Stimulated activated CD8-positive, alpha-beta memory T cell treated with anti-CD3 and anti-CD28 coated beads, Interleukin-15, amount 100 ng/mL, for 4 hours (primary cell): ENCODE measurements around the gene RPS3.

Experiments
- DNase-seq, 2 donors: peaks; one replicate each; pipeline ENCODE4 v3.0.0-alpha.2; 2020; ENCODE audit warnings: low read depth in 2 of 2

RPS3 gene

DNA sequence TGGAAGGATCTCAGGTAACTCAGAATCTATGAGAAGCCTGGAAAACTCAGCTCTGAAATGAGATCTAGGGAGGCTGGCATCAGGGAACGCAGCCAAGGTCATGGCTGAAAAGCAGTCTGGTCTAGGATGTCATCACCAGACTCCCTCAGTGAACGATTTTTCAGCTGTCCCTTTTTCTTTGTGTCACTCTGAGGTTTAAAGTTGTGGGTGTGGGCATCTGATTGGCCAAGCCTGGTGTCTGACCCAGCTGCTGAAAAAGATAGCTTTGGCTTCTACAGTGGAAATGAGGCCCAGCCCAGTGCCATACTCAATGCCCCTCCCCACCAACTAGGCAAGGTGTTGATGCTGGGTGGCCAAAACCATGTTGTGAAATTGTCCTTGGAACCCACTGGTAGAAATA, 14.5 kb downstream of the RPS3 start:
- DNase-seq = no peak

DNA sequence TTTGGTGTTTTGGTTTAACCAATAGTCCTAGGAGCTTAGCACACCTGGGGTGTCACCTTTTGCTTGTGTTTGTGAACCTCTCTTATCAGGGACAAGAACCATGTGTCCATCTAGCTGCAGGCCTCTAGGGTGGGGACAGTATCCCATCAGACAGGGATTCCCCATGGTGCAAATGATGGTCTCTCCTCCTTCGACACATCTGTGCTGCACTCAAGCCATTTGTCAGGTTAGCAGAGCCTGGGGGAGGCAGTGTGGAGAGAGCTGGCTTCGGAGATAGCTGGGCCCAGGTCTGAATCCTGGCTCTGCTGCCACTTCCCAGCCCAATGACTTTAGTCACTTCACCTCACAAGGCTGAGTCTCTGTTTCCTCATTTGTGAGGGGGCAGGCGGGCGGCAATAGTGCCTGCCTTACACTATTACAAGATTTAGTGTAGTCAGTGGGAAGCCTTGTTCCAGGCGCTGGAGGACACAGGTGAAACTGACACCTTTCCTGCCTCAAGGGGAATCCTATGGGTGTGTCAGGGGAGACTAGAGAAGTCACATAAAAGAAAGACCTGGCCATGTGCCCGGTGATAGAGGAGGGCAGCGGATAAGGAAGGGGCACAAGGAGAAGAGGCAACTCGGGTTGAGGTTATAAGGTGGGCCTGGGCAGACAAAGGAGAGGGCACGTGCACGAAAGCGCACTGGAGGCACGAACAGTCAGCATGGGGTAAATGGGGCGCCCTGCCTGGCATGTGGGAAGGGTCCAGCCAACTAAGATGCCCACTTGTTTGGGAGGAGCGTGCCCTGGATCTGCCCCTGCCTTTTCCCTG, 21.1 kb downstream of the RPS3 start:
- DNase-seq = no peak

DNA sequence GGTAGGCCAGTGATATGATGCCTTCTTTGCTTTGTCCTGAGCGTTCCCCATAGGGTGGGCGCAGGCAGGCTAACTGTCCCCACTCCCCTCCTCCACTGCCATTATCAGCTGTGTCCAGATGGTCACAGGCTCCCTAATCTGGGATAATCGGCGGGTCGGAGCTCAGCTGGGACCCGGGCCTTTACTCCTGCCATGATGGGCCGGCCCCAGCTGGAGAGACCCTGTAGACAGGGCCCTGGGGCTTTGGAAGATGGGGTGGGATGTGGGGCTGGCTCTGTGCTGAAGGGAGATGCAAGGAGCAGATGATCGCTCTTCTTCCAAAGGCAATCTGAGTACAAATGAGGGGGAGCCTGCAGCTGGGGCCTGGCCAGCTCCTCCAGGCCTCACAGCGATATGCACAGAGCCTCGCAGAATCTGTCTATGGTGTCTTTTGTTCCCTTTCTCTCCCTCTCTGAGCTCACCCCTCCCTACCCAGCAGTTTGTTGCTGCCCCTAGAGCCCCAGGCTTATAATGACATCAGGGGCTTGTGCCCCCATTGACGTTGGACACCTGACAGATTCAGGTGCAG, 21.8 kb downstream of the RPS3 start:
- DNase-seq = no peak

DNA sequence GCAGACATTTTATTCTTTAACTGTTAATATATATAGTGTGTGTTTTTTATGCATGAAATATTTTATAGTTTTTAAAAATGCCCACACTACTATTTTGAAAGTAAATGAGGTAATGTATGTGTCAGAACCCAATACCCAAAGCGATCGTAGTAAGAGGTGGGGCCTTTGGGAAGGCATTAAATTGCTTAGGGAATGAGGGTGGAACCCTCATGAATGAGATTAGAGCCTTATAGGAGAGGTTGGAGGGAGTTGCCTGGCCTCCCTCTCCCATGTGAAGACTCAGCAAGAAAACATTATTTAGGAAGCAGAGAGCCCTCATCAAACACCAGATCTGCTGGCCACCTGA, 22.6 kb downstream of the RPS3 start:
- no peak for DNase-seq

DNA sequence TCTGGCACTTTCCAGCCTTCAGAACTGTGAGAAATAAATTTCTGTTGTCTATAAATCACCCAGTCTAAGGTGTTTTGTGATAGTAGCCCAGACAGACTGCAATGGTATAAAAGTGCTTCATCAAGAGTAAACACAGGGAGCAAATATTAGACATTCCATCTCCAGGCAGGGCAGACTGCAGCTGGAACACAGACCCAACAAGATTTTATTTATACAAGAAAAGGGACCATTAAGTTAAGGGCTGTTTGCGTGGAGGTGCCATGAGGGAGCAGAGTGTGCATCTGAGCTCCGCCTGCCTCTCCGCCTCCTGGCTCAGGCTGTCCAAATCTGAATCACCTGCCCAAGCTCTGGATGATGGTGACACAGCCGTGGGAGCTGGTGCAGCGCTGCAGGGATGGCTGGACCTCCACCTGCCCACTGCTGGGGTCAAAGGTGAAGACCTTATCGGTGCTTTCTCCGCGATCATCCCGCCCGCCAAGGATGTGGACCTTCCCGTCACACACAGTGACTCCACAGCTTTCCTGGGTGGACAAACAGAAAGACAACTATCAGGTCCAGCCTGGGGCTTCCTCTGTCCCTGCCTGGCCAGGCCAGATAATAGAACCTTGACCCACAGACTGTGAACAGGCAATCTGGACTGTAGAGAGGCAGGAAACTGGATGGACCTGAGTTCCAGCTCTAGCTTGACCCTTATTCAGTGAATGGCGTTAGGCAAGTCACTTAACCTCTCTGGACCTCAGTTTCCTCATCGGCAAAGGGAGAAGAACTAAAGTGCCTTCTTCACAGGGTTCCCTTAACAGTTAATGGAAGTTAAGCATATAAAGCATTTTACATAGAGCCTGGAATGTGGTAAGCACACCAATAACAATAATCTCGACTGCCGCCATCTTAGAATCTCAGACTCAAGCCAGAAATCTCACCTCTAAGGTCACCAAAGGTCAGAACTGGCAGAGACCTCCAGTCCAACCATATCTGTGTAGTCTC, 23.2 kb downstream of the RPS3 start:
- no peak for DNase-seq

DNA sequence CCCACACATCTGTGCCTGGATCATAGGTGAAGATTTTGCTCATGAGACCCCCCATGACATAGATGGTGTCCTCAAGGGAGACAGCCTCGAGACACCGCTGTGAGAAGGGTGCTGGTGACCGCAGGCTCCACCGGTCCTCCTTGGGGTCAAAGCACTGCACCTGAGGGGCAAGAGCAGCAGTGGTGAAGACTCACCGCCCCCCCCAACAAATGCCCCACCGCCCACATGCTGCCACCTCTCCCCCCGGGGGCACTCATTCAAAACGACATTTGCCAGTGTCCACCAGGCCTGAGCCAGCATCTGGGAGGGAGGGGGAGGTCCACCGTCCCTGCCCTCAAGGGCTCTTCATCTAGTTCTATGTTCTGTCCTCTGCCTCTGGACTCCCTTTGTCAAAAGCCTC, 24.4 kb downstream of the RPS3 start:
- DNase-seq = no peak

DNA sequence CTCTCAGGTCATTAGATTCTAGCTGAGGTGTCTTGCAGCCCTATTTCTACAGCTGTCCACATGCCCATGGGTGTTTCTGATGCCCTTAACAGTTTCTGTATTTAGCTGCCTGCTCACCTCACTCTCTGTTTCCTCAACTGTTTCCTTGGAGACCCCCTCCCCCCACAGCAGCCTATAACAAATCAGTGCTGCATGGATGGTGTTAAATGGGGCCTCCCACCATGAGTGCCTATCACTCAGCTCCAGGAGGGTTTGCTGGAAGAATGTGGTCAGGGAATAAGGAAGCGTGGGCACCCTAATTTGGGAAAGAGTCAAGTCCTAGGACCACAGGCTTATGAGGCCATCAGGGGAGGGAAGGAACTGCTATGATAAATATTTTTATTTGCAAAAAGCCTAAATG, 25.1 kb downstream of the RPS3 start:
- no peak for DNase-seq

DNA sequence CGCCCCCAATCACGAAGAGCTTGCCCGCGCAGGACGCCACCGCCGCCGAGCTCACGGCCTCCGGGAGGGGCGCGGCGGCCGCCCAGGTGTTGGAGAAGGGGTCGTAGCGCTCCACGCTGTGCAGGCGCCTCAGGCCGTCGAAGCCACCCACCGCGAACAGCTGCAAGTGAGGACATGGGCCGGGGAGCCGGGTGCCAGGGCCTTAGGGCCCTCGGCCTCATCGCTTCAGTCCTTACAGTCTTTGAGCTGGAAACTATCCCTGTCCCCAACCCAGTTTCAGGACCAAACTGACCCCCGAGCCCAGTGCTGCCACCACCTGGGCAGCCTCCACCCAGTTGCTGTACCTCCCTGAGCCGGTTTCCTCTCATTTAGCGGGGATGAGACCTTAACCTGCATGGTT, 26.1 kb downstream of the RPS3 start:
- DNase-seq = no peak

DNA sequence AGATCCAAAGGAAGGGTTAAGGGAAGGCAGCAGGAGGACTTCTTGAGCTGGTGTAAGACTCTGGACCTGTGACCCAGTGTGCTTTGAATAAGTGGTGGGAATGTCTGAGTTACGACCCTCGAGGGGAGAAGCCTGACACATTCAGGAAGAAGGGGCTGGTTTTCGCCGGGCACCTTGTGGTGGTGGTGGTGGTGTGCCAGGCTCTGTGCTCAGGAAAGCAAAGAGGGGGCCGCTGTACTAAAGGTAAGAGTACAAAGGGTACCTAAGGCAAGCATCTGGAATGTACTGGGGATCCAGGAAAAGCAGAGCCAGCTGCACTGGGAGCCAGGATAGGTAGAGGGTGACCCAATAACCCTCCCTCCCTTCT, 27.4 kb downstream of the RPS3 start:
- no peak for DNase-seq

DNA sequence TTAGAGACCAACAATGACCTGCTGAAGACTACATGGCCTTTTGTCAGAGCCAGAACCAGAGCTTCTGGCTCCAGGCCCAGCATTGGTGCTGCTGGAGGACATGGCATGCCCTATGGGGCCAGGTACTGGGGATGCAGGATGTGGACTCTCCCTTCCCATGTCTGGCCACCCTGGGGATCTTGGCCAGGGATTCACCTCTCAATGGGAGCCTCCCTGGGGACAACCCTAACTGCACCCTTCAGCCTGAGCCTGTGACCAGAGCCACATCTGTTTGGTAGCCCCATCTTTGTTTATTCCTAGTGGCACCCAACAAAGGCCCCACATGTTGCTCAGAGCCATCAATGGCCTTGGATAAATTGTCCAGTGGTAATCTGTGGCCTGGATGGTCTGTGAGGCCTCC, 27.9 kb downstream of the RPS3 start:
- DNase-seq = no peak

DNA sequence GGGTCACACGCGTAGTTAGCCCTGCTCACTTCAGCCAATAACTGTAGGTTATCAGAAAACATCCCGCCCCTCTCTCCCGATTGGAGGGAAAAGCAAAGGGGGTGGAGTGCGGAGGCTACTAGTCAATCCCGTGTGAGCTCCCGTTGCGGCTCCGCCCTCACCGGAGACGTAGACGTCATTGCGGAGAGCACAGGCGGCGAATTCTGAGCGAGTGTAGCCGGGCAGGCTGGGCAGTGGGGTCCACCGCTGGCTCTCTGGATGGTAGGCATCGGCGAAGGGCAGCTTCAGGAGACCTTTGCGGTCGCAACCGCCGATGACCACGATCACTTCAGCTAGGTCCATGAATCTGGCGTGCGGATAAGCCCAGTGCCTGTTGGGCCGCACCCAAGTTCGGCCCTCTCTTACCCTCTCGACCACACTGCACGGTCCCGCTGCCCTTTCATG, 29.0 kb downstream of the RPS3 start:
- DNase-seq = peak; percentile 15 to 63

DNA sequence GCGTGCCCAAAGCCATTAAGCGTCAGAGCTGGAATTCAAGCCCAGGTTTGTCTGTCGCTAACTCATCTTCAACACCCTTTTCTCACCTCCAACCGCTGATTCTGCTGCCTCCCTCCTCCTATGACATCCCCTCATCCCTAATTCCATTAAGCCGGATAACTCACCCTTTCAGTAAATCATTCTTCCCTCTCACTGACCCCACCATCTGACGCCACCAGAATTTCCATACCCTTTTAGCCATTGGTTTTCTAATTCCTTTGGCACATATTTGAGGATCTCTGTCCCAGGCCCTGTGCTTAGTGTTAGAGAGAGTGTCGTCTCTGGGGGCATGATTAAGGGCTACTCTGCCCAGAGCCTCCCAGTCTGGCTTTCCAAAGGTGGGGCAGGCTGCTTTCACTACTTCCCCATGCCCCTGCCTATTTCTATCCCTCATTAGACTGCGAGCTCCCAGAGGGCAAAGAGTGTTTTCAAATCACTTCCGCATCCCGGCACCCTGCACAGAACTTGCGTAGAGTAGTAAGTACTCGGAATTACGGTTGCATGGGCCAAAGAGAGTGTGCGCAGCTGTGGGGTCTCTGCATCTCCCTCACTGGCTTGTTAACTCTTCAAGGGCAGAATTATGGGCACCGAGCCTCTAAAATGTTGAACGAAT, 29.8 kb downstream of the RPS3 start:
- no peak for DNase-seq

DNA sequence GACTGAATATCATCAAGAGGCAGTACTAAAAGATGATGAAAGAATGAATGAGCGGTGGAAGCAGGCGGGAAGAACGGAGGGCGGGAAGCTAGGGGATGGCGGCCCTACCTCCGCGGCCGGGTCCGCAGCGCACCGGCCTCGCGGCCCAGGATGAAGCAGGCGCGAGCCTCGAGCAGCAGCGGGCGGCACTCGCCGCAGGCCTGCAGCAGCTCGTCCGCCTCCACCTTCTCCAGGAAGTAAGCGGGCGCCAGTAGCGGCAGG, 30.3 kb downstream of the RPS3 start:
- DNase-seq = no peak

DNA sequence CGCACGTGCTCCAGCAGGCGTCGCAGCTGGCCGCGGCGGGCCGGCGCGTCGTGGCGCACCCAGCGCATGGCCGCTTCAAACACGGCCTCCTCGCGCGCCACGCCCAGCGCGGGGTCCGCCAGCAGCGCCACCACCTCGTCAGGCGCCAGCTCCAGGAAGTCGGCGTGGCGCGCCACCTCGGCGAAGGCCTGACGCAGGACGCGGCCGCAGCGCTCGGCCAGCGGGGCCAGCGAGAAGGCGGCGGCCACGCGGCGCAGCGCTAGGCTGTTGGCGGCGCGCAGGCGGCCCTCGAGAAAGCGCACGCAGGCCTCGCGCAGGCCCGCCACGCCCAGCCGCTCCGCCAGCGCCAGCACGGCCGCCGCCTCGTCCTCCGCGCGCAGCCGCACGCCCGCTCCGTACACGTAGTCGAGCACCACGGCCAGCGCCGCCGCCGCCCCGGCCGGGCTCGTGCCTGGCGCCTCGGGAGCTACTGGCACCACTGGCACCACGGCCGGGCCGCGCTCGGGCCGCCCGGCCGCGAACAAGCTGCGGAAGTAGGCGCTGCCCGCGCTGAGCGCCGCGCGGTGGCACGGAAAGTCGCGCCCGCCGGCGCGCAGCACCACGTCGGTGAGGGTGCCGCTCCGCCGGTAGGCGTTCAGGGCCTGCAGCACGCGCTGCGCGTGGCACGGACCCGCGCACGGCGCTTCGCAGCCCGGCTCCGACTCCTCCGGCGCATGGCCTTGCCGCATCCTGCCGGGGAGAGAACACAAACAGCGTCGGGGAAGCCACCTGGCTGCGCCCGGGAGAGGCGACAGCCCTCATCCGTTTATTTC, 30.8 kb downstream of the RPS3 start:
- DNase-seq = peak in 1 of 2 donors; percentile 46

DNA sequence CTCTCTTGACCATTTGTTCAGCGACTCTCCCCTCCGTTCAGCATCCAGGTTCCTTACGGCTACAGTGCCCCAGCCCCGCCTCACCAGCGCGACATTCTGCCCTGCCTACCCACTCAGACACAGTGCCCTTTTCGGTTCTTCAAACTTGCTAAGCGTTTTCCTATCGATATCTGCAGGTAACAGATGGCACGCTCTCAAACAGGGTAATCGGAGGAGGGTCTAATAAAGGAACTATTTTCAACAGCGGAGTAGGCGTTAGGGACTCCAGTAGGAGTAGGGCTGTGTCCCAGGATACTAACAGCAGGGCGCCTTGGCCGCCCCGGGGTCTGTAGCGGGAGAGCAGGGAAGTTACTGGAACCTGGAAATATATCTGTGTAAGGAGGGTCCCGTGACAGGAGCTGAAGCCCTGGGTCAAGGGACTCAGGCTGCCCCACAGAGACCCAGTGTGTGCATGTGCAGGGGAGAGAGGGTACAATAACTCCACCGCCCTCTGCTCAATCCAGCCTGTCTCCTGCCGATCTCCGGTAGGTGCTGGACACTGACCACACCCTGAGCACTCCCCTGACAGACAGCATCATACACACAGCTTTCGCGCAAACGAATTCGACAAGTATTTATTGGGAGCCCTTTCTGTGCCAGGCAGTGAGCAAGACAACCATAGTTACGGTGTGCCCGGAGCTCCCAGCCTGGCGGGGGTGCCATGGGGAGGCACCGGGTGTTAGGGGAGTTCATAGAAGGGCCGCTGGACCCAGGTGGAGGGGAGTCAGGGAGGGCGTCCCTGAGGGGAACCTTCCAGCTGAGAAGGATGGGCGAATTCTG, 31.6 kb downstream of the RPS3 start:
- no peak for DNase-seq

DNA sequence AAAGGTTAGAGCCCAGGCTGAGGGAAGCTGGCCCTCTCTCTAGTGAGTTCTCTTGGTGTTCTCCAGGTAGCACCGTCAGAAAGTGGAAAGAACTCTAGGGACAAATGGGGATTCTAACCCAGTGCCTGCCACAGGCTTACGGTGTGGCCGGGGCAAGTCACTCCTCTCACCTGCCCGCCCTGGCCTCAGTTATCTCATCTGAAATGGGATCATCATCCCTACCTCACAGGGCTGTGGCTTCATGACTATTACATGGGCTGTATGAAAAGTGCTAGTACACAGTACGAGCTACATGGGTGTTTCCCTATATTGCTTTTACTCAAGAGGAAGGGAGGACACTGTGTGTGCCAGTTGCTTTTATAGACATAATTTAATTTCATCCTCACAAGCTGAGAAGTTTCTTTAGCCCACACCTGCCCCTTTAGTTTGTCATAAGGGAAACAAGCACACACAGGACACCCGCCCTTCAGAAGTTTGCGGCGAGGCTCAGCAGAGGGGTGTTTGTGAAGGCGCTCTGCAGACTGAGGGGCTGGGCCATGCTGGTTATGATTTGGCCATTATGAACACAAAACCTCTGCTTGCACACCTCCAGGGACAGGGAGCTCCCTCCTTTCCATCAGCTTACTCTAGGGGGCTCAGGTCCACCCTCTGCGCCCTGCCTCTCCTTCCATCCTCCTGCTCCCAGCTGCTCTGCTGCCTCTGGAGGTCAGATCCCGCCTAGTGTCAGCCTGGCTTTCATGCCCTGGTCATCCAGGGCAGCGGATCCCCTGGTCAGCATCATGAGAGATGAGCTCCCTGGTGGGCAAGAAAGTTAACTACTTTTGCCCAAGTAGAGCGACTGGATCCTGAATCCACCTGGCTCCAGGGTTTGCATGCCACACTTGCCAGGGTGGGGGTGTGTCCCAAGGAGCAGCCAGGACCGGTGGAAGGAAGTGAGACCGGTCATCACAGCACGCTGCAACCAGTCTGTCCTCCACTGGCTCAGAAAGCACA, 32.5 kb downstream of the RPS3 start:
- no peak for DNase-seq

DNA sequence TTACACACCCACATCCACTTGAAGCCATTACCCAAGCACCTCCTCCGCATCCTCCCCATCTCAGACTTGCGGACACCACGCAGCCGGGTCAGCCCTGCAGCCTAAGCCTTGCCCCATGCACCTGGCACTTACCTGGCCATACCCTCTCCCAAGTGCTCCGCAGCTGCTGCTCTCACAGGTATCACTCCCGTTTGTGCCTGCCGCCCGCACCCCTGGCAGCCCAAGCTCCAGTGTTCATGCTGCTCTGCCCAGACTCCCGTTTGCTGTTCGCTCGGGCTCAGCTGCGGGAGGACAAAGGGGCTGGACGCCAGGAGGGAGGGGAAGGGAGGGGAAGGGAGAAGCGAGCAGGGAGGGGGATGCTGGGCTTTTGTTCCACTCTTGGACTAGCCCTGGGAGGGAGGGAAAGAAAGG, 33.6 kb downstream of the RPS3 start, which contains the start of gene KLHL35:
TSS of gene KLHL35 (minus strand) at position 293 of the 411 bp plus-strand sequence. CDS start 2,574 bp downstream, outside the sequence.
- no peak for DNase-seq

DNA sequence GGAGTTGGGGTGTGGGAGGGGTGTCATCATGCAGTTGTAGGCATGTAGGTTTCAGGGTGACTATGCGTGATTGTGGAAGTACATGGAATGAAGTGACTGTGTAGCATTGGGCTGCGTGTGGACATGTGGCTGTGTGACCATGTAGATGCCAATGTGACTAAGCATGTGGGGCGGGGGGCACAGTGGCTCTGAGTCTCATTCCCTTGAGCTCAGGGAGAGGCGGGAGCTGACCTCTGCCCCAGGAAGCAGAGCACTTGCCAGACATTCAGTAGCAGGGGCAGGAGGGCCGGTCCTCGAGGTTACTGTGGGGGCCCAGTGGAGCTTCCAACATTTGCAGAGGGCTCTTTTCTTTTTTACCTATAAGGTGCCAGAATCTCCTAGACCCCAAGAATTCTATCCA, 34.1 kb downstream of the RPS3 start:
- no peak for DNase-seq

DNA sequence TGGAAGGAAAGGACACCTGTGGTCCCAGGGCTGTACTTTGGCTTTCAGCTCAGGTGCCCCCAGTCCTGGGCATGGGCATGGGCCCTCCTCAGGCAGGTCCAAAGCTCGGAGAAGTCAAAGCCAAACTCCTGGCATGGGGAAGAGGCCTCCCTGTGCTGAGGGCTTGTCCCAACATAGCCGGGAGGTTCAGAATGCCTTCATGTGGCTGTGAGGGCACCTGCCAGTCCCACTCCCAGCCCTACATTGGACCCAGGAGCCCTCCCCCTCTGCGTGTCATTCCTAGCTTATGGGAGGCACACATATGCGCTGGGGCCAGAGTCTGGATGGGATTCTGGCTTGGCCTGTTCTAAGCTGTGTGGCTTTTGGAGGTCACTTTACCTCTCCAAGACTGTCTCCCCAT, 34.7 kb downstream of the RPS3 start:
- DNase-seq = no peak
